HEK293 (cell line): ENCODE measurements around the gene PRSS1.
A peak's percentile ranks its signal among the peaks of the same experiment; 100 is the strongest.
"Not testable (repeated sequence)": the region's sequence is repeated elsewhere in the genome, so short reads cannot be mapped to it uniquely, and the experiment has no call there.

ENCODE experiments used
- CTCF ChIA-PET: fragments of 350-600 bp; formaldehyde crosslinking; extraction: SDS; loops from one replicate; lab custom pipeline; 2021; ENCODE audit warnings: antibody characterized with exemption; lab: Yijun Ruan, JAX
- POLR2A ChIA-PET: fragments of 300-600 bp; formaldehyde crosslinking; extraction: SDS; loops from one replicate; lab custom pipeline; 2020; ENCODE audit warnings: antibody characterized with exemption, inconsistent platforms; lab: Yijun Ruan, JAX
- H3K27ac ChIP-seq: fragments of 200-500 bp; sonication (Bioruptor generic); 2 replicates; pipeline ENCODE4 v1.5.1; 2014; ENCODE audit warnings: low read depth, low read length, control low read depth, inconsistent platforms; ENCODE audit errors: extremely low read depth
- H3K36me3 ChIP-seq, 2 experiments: fragments of 200-500 bp in 1 of 2; sonication (Bioruptor generic) in 1 of 2; 1 replicate in 1 of 2; 2 replicates in 1 of 2; pipeline ENCODE4 v1.5.1; 2014 to 2017; ENCODE audit warnings: inconsistent platforms in 2 of 2, low read length in 2 of 2; ENCODE audit not compliant: control insufficient read depth in 2 of 2, insufficient read depth in 1 of 2
- H3K4me1 ChIP-seq: fragments of 200-500 bp; sonication (Bioruptor generic); 2 replicates; pipeline ENCODE4 v1.5.1; 2014; ENCODE audit warnings: mild to moderate bottlenecking, low read length, inconsistent platforms; ENCODE audit not compliant: control insufficient read depth, insufficient read depth
- H3K4me3 ChIP-seq: 2 replicates; pipeline ENCODE4 v1.5.1; 2011; ENCODE audit warnings: low read depth, mild to moderate bottlenecking, control low read depth, low read length, moderate library complexity
- H3K9me3 ChIP-seq: fragments of 200-500 bp; sonication (Bioruptor generic); 2 replicates; pipeline ENCODE4 v1.5.1; 2014; ENCODE audit warnings: low read depth, low read length, inconsistent platforms; ENCODE audit not compliant: control insufficient read depth, insufficient read depth
- BCL11A ChIP-seq: fragments of 450-650 bp; formaldehyde crosslinking; IDR thresholded peaks from 2 replicates; pipeline ENCODE4 v1.5.1; 2016; ENCODE audit warnings: low read depth, missing biosample characterization, missing genetic modification characterization
- IKZF3 ChIP-seq: fragments of 450-650 bp; IDR thresholded peaks from 2 replicates; pipeline ENCODE4 v1.5.0; 2018; ENCODE audit warnings: missing biosample characterization, mild to moderate bottlenecking, missing genetic modification characterization, moderate library complexity
- PRDM10 ChIP-seq: fragments of 450-650 bp; formaldehyde crosslinking; IDR thresholded peaks from 2 replicates; pipeline ENCODE4 v1.5.1; 2016; ENCODE audit warnings: missing biosample characterization, missing genetic modification characterization
- TCF7L2 ChIP-seq: IDR thresholded peaks from 2 replicates; pipeline ENCODE4 v1.6.1; 2011; ENCODE audit warnings: low read depth, mild to moderate bottlenecking, inconsistent platforms, low read length, moderate library complexity, borderline replicate concordance
- ZBTB1 ChIP-seq: fragments of 450-650 bp; formaldehyde crosslinking; IDR thresholded peaks from 2 replicates; pipeline ENCODE4 v1.5.1; 2016; ENCODE audit warnings: missing biosample characterization, missing genetic modification characterization
- ZBTB20 ChIP-seq: fragments of 450-650 bp; formaldehyde crosslinking; IDR thresholded peaks from 2 replicates; pipeline ENCODE4 v1.5.1; 2016; ENCODE audit warnings: missing biosample characterization, missing genetic modification characterization
- ZBTB44 ChIP-seq: fragments of 450-650 bp; IDR thresholded peaks from 2 replicates; pipeline ENCODE4 v1.5.1; 2018; ENCODE audit warnings: missing biosample characterization, mild to moderate bottlenecking, missing genetic modification characterization
- ZNF138 ChIP-seq: fragments of 450-650 bp; formaldehyde crosslinking; IDR thresholded peaks from 2 replicates; pipeline ENCODE4 v1.5.1; 2016; ENCODE audit warnings: missing biosample characterization, missing genetic modification characterization, borderline replicate concordance
- ZNF174 ChIP-seq: fragments of 450-650 bp; formaldehyde crosslinking; IDR thresholded peaks from 2 replicates; pipeline ENCODE4 v1.5.0; 2017; ENCODE audit warnings: missing biosample characterization, mild to moderate bottlenecking, missing genetic modification characterization
- ZNF223 ChIP-seq: fragments of 450-650 bp; formaldehyde crosslinking; IDR thresholded peaks from 2 replicates; pipeline ENCODE4 v1.5.1; 2016; ENCODE audit warnings: missing biosample characterization, missing genetic modification characterization
- ZNF274 ChIP-seq, 2 experiments: fragments of 200-500 bp in 1 of 2; fragments of 450-650 bp in 1 of 2; sonication (Bioruptor generic) in 1 of 2; formaldehyde crosslinking in 1 of 2; IDR thresholded peaks; 2 replicates each; pipeline versions ENCODE4 v1.5.1 to v1.6.1; 2014 to 2016; ENCODE audit warnings: borderline replicate concordance in 1 of 2, inconsistent platforms in 1 of 2, low read length in 1 of 2, missing biosample characterization in 1 of 2, missing genetic modification characterization in 1 of 2
- ZNF292 ChIP-seq: fragments of 450-650 bp; formaldehyde crosslinking; IDR thresholded peaks from 2 replicates; pipeline ENCODE4 v1.5.1; 2016; ENCODE audit warnings: low read depth, missing biosample characterization, missing genetic modification characterization, borderline replicate concordance
- ZNF488 ChIP-seq: fragments of 450-650 bp; formaldehyde crosslinking; IDR thresholded peaks from 2 replicates; pipeline ENCODE4 v1.5.1; 2016; ENCODE audit warnings: missing biosample characterization, missing genetic modification characterization
- ZNF529 ChIP-seq: fragments of 450-650 bp; formaldehyde crosslinking; IDR thresholded peaks from 2 replicates; pipeline ENCODE4 v1.5.1; 2017; ENCODE audit warnings: missing genetic modification characterization, missing biosample characterization; ENCODE audit not compliant: insufficient replicate concordance
- ZNF548 ChIP-seq: fragments of 450-650 bp; formaldehyde crosslinking; IDR thresholded peaks from 2 replicates; pipeline ENCODE4 v1.5.1; 2016; ENCODE audit warnings: missing biosample characterization, missing genetic modification characterization
- ZNF560 ChIP-seq: fragments of 450-650 bp; formaldehyde crosslinking; IDR thresholded peaks from 2 replicates; pipeline ENCODE4 v1.5.1; 2017; ENCODE audit warnings: missing biosample characterization, missing genetic modification characterization, borderline replicate concordance
- ZNF621 ChIP-seq: fragments of 450-650 bp; formaldehyde crosslinking; IDR thresholded peaks from 2 replicates; pipeline ENCODE4 v1.5.1; 2017; ENCODE audit warnings: missing biosample characterization, missing genetic modification characterization
- ZNF660 ChIP-seq: fragments of 450-650 bp; IDR thresholded peaks from 2 replicates; pipeline ENCODE4 v1.5.1; 2018; ENCODE audit warnings: missing biosample characterization, mild to moderate bottlenecking, missing genetic modification characterization
- ZNF692 ChIP-seq: fragments of 450-650 bp; formaldehyde crosslinking; IDR thresholded peaks from 2 replicates; pipeline ENCODE4 v1.5.1; 2016; ENCODE audit warnings: missing biosample characterization, missing genetic modification characterization
- ZNF747 ChIP-seq: fragments of 450-650 bp; formaldehyde crosslinking; IDR thresholded peaks from 2 replicates; pipeline ENCODE4 v1.5.1; 2016; ENCODE audit warnings: missing biosample characterization, missing genetic modification characterization
- ZNF76 ChIP-seq: fragments of 450-650 bp; formaldehyde crosslinking; IDR thresholded peaks from 2 replicates; pipeline ENCODE4; 2016; ENCODE audit warnings: low read depth, missing biosample characterization, missing genetic modification characterization, borderline replicate concordance

PRSS1 gene

GRCh38 chr7:142760071-142760642 is 10.9 kb downstream of the PRSS1 start (continued):
- 0 out of 2 replicates have a peak, but pooled peaks have one; percentile 47 for TF ChIP-seq PRDM10 (tag by site-specific recombination)

- H3K4me1 ChIP-seq, CTCF ChIA-PET, H3K9me3 ChIP-seq, H3K36me3 ChIP-seq, H3K4me3 ChIP-seq, H3K27ac ChIP-seq, POLR2A ChIA-PET: not testable (repeated sequence)
These were observed 12.3 kb downstream of the PRSS1 start for GRCh38 chr7:142761606-142762005.

GRCh38 chr7:142762104-142762503 is 12.8 kb downstream of the PRSS1 start:
- no peak for TF ChIP-seq ZNF747 (tag by site-specific recombination)
- no peak for TF ChIP-seq ZBTB1
- no peak for TF ChIP-seq ZNF660 (tag by site-specific recombination)
- TF ChIP-seq ZNF548, result no peak
- TF ChIP-seq ZNF274 (IDR thresholded peaks at IDR 0.05; ENCODE audit: low read length), result no peak
- TF ChIP-seq ZNF274 (tag by site-specific recombination; IDR thresholded peaks at IDR 0.05; ENCODE audit: borderline replicate concordance), result no peak
- TF ChIP-seq ZNF292 (tag by site-specific recombination), result no peak
- TF ChIP-seq ZNF692 (tag by site-specific recombination), result no peak
- TF ChIP-seq ZNF560 (tag by site-specific recombination), result no peak
- no peak for TF ChIP-seq ZBTB20 (tag by site-specific recombination)
- no peak for TF ChIP-seq ZNF488 (tag by site-specific recombination)
- TF ChIP-seq ZNF76 (tag by site-specific recombination), result no peak
- no peak for TF ChIP-seq ZNF138
- TF ChIP-seq IKZF3 (tag by site-specific recombination), result no peak
- TF ChIP-seq ZNF621 (tag by site-specific recombination), result no peak
- no peak for TF ChIP-seq TCF7L2
- TF ChIP-seq ZNF529 (tag by site-specific recombination), result no peak
- TF ChIP-seq BCL11A, result no peak
- no peak for TF ChIP-seq ZNF174 (tag by site-specific recombination)
- no peak for TF ChIP-seq ZBTB44 (tag by site-specific recombination)
- no peak for TF ChIP-seq ZNF223
- H3K4me3 ChIP-seq, result no peak overlapping the region
- no peaks in the 10 kb centered on the region for H3K4me1 ChIP-seq
- no peaks in the 10 kb centered on the region for H3K9me3 ChIP-seq
- ChIA-PET CTCF (no interaction called here), POLR2A (no interaction called here)
- no peak overlapping the region for H3K27ac ChIP-seq
- H3K36me3 ChIP-seq, result no peaks in the 10 kb centered on the region
